Osteoblast (primary cell): ENCODE measurements around the gene PDPN. TPM values are rescaled to one million over a fixed set of nuclear protein-coding genes. Genes with fewer than 3 reads are reported as not detected.

Experiments used
- DNase-seq: peaks from one replicate; pipeline ENCODE4 v3.0.0; 2011; ENCODE audit warnings: low spot score, mixed read lengths; ENCODE audit not compliant: insufficient read length; ENCODE audit errors: missing footprints
- H2AFZ ChIP-seq: 2 replicates; pipeline ENCODE4 v1.6.0; 2011; ENCODE audit warnings: mild to moderate bottlenecking, low read length
- H3K27ac ChIP-seq: 2 replicates; pipeline ENCODE4 v1.5.1; 2011; ENCODE audit warnings: mild to moderate bottlenecking, low read depth, low read length, moderate library complexity
- H3K27me3 ChIP-seq: 2 replicates; pipeline ENCODE4 v1.6.0; 2012; ENCODE audit warnings: mild to moderate bottlenecking, control low read depth, inconsistent platforms, low read length, moderate library complexity; ENCODE audit not compliant: insufficient read depth
- H3K36me3 ChIP-seq: 2 replicates; pipeline ENCODE4 v1.5.1; 2011; ENCODE audit warnings: mild to moderate bottlenecking, low read length, control low read depth, moderate library complexity; ENCODE audit not compliant: insufficient read depth
- H3K4me1 ChIP-seq: 2 replicates; pipeline ENCODE4 v1.5.1; 2011; ENCODE audit warnings: mild to moderate bottlenecking, low read length, control low read depth, moderate library complexity; ENCODE audit not compliant: insufficient read depth
- H3K4me2 ChIP-seq: 2 replicates; pipeline ENCODE4 v1.6.0; 2011; ENCODE audit warnings: mild to moderate bottlenecking, low read length; ENCODE audit not compliant: insufficient read depth
- H3K4me3 ChIP-seq: fragments of 200-600 bp; sonication (generic); 3 replicates; pipeline ENCODE4 v1.5.1; 2012; ENCODE audit warnings: mild to moderate bottlenecking, low read length, inconsistent platforms; ENCODE audit not compliant: insufficient read depth
- H3K79me2 ChIP-seq: 2 replicates; pipeline ENCODE4 v1.6.0; 2012; ENCODE audit warnings: mild to moderate bottlenecking, low read length, control low read depth, inconsistent platforms; ENCODE audit not compliant: insufficient read depth
- H3K9me3 ChIP-seq: 2 replicates; pipeline ENCODE4 v1.5.1; 2011; ENCODE audit warnings: low read depth, low read length, control low read depth
- H4K20me1 ChIP-seq: 2 replicates; pipeline ENCODE4 v1.6.0; 2012; ENCODE audit warnings: mild to moderate bottlenecking, low read length, control low read depth; ENCODE audit not compliant: insufficient read depth
- total RNA-seq: library from RNA; depleted of rRNA; stranded (reverse); fragments of >200 nt; gene quantifications from 2 replicates; pipeline ENCODE4 v1.2.3, GENCODE V29; 2012
- TF ChIP-seq, protein P1 (sequence below): IDR thresholded peaks from 2 replicates; pipeline ENCODE4 v1.5.1; 2011; ENCODE audit warnings: mild to moderate bottlenecking, low read depth, low read length, moderate library complexity; ENCODE audit errors: extremely low read depth

The PDPN gene, protein sequence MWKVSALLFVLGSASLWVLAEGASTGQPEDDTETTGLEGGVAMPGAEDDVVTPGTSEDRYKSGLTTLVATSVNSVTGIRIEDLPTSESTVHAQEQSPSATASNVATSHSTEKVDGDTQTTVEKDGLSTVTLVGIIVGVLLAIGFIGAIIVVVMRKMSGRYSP
- total RNA-seq, result 4.7 and 11.9 TPM in 2 replicates

DNA sequence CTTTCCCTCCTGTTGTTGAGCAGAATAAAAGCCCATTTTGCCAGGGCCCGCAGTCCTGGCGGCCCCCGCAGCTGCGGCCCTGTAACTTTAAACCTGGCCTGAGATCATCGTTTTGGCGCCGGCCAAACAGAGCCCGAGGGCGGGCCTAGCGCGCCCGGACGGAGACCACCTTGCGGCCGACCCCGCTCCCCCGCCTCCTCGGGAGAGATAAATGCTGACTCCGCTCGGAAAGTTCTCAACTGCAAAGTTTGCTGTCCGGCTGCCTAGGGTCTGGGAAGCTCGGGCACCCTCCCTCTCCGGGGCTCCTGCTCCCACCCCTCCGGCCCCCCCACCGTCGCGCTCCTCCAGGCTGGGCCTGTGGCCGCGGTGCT is at the start of gene PDPN:
Gene PDPN (plus strand): TSS at position 238 of the 371 bp plus-strand sequence. CDS start 202 bp downstream, outside the sequence.
- Histone ChIP-seq H4K20me1 (no peaks in the 10 kb centered on the region), H3K9me3 (no peaks in the 10 kb centered on the region), H3K27me3 (peaks cover 11% of the 10 kb centered on the region), H3K4me1 (no peaks in the 10 kb centered on the region), H3K36me3 (no peaks in the 10 kb centered on the region), H3K4me2 (peak within 1 kb of the TSS; percentile 65), H3K4me3 (peak within 1 kb of the TSS; percentile 63), H2AFZ (peak within 1 kb of the TSS; percentile 35), H3K27ac (no peak within 1 kb of the TSS), H3K79me2 (no peaks in the 10 kb centered on the region)
- TF ChIP-seq, protein P1, sequence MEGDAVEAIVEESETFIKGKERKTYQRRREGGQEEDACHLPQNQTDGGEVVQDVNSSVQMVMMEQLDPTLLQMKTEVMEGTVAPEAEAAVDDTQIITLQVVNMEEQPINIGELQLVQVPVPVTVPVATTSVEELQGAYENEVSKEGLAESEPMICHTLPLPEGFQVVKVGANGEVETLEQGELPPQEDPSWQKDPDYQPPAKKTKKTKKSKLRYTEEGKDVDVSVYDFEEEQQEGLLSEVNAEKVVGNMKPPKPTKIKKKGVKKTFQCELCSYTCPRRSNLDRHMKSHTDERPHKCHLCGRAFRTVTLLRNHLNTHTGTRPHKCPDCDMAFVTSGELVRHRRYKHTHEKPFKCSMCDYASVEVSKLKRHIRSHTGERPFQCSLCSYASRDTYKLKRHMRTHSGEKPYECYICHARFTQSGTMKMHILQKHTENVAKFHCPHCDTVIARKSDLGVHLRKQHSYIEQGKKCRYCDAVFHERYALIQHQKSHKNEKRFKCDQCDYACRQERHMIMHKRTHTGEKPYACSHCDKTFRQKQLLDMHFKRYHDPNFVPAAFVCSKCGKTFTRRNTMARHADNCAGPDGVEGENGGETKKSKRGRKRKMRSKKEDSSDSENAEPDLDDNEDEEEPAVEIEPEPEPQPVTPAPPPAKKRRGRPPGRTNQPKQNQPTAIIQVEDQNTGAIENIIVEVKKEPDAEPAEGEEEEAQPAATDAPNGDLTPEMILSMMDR, result no peak
- DNase-seq, result peak; percentile 48

DNA sequence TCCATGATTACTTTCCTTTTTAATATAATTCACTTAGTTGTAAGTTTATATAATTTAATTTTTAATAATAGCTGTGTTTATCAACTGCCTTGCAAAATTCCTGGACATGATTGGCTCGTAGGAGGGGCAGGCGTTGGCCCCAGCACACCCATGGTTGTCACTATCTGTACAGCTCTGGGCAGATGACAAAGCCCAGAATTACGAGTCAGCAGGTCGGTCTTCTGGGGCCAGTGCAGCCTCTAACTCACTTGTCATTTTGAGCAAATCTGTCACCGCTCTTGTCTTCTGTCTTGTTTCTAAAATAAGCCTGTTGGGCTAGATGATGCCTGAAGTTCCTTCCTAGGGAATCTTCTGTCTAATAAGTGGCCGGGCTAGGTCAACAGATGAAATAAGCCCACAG is 48.4 kb upstream of the PDPN start:
- H3K79me2 ChIP-seq, result no peaks in the 10 kb centered on the region
- TF ChIP-seq, protein P1, result no peak
- H3K9me3 ChIP-seq, result no peaks in the 10 kb centered on the region
- H3K36me3 ChIP-seq, result no peaks in the 10 kb centered on the region
- H3K27me3 ChIP-seq, result no peaks in the 10 kb centered on the region
- no peak overlapping the region for H2AFZ ChIP-seq
- DNase-seq, result no peak
- H3K27ac ChIP-seq, result no peak overlapping the region
- H3K4me2 ChIP-seq, result no peak overlapping the region
- H4K20me1 ChIP-seq, result no peaks in the 10 kb centered on the region
- H3K4me1 ChIP-seq, result no peaks in the 10 kb centered on the region
- H3K4me3 ChIP-seq, result no peak overlapping the region

DNA sequence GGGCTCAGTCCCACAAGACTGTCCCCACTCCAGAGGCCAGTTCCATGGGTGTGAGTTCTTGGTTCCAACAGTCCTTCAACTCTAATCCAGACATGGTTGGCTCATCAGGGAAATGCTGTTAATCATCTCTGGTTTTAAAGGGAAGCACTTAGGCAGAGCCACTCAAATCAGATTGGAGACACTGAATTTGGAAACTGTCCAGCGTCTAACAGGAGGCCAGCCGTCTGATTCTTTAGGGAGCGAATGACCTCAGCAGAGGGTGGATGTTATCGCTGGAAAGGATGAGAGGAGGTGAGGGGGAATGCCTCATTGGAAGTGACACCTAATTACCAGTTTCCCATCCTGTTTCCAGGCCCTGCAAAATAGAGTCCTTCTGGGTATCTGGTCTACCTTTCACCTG is 47.1 kb upstream of the PDPN start:
- no peak overlapping the region for H2AFZ ChIP-seq
- H4K20me1 ChIP-seq, result no peaks in the 10 kb centered on the region
- no peak overlapping the region for H3K4me2 ChIP-seq
- H3K27me3 ChIP-seq, result no peaks in the 10 kb centered on the region
- H3K9me3 ChIP-seq, result no peaks in the 10 kb centered on the region
- no peak overlapping the region for H3K4me3 ChIP-seq
- TF ChIP-seq, protein P1, result no peak
- no peaks in the 10 kb centered on the region for H3K4me1 ChIP-seq
- no peak for DNase-seq
- no peaks in the 10 kb centered on the region for H3K79me2 ChIP-seq
- H3K27ac ChIP-seq, result no peak overlapping the region
- no peaks in the 10 kb centered on the region for H3K36me3 ChIP-seq

DNA sequence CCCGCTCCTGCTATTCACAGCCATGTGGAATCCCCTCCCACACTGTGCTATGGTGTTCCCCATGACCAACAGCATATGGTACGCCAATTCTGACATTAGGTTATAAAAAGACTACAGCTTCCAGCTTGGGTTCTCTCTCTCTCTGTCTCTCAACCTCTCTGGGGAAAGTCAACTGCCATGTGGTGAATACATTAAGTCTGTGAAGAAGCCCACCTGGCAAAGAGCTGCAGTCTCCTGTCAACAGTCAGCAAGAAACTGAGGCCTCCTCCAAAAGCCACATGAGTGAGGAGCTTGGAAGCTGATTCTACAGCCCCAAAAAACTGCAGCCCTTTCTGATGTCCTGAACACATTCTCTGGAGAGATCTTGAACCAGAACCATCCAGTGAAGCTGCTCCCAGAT is 44.8 kb upstream of the PDPN start:
- Histone ChIP-seq H3K9me3 (no peaks in the 10 kb centered on the region), H3K36me3 (no peaks in the 10 kb centered on the region), H3K4me2 (no peak overlapping the region), H3K27ac (no peak overlapping the region), H2AFZ (no peak overlapping the region), H4K20me1 (no peaks in the 10 kb centered on the region), H3K4me3 (no peak overlapping the region), H3K79me2 (no peaks in the 10 kb centered on the region), H3K27me3 (no peaks in the 10 kb centered on the region), H3K4me1 (no peaks in the 10 kb centered on the region)
- TF ChIP-seq, protein P1, result no peak
- no peak for DNase-seq
